Osteocyte (in vitro differentiated cells): ENCODE data around the gene BHMT2. TPM values are rescaled to one million over a fixed set of nuclear protein-coding genes. Genes with fewer than 3 reads are reported as not detected.

Experiments used
- DNase-seq: peaks from one replicate; pipeline ENCODE4 v3.0.0; 2021; ENCODE audit warnings: mixed read lengths; ENCODE audit not compliant: unreplicated experiment; ENCODE audit errors: extremely low spot score
- H3K27ac Mint-ChIP-seq: one replicate; pipeline ENCODE4 v1.8.0; 2021; ENCODE audit warnings: mild to moderate bottlenecking, mixed read lengths; ENCODE audit not compliant: unreplicated experiment
- H3K27me3 Mint-ChIP-seq: one replicate; pipeline ENCODE4 v1.8.0; 2021; ENCODE audit warnings: mixed read lengths; ENCODE audit not compliant: unreplicated experiment
- H3K36me3 Mint-ChIP-seq: one replicate; pipeline ENCODE4 v1.8.0; 2021; ENCODE audit warnings: mixed read lengths; ENCODE audit not compliant: unreplicated experiment
- H3K4me1 Mint-ChIP-seq: one replicate; pipeline ENCODE4 v1.8.0; 2021; ENCODE audit warnings: mixed read lengths; ENCODE audit not compliant: unreplicated experiment
- H3K4me3 Mint-ChIP-seq: one replicate; pipeline ENCODE4 v1.8.0; 2021; ENCODE audit warnings: mild to moderate bottlenecking, moderate library complexity, mixed read lengths; ENCODE audit not compliant: unreplicated experiment
- H3K9me3 Mint-ChIP-seq: one replicate; pipeline ENCODE4 v1.8.0; 2021; ENCODE audit warnings: mixed read lengths; ENCODE audit not compliant: unreplicated experiment
- CTCF ChIP-seq: fragments of 200-600 bp; sonication (generic); IDR thresholded peaks from 2 replicates; pipeline ENCODE4 v1.5.0; 2021; ENCODE audit warnings: antibody characterized with exemption, mild to moderate bottlenecking, moderate library complexity
- long read RNA-seq: library from polyadenylated mRNA; unstranded; transcript quantifications from one replicate; pipeline ENCODE4 v2.0.0, GENCODE V29; 2021
- total RNA-seq: library from RNA; stranded (reverse); gene quantifications from 2 replicates; pipeline ENCODE4 v1.2.1, GENCODE V29; 2021

Gene BHMT2
- not detected in 2 replicates for total RNA-seq
- long read RNA-seq, result 0 reads

- no peaks in the 10 kb centered on the region for H3K36me3 Mint-ChIP-seq
- no peaks in the 10 kb centered on the region for H3K4me1 Mint-ChIP-seq
- no peak for DNase-seq
- TF ChIP-seq CTCF, result no peak
- peaks cover 3% of the 10 kb centered on the region for H3K27me3 Mint-ChIP-seq
- no peak within 1 kb of the TSS for H3K27ac Mint-ChIP-seq
- no peak within 1 kb of the TSS for H3K4me3 Mint-ChIP-seq
- peaks cover 3% of the 10 kb centered on the region for H3K9me3 Mint-ChIP-seq
Observed at GRCh38 chr5:79069488-79070349, at the start of gene BHMT2, which contains the start of gene DMGDH. TSS of gene BHMT2 (plus strand) at chr5:79069767. CDS start at chr5:79069783, 16 bp downstream. TSS of gene DMGDH (minus strand) at chr5:79069674. CDS start at chr5:79069620, 54 bp downstream.

DNA sequence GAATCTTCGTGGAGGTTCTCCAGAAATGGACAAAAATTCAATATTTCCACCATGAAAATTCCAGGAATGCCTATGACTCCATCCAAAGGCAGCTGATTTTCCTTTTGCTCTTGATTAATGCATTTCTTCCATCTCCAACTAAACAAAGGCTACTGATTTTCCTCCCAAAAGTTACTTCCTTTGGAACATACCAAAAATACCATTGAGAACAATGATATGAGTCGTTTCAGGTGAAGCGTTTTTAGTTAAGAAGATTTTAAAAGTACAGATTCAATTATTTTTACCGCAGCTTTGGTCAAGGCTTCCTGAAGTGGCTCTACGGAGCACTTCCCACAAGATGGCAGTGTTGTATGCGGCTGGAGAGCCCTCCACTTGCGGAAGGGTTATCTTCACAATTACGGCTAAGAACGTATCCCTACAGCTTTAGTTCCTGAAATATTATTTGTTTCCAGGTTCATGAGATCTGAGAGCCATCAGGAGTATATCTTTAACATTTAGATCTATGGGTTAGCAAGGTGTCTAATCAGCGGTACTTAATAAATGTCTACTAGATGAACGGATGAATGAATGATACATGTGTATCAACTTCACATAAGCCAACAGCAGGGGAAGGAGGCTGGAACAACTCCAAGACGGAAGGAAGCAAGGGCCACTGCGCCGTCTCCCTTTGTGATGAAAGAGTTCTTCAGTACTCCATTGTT, 48.6 kb upstream of the BHMT2 start:
- H3K4me1 Mint-ChIP-seq, result peaks cover 19% of the 10 kb centered on the region
- no peak for DNase-seq
- H3K4me3 Mint-ChIP-seq, result peak overlapping the region; percentile 62
- no peaks in the 10 kb centered on the region for H3K36me3 Mint-ChIP-seq
- H3K27ac Mint-ChIP-seq, result peak overlapping the region; percentile 64
- TF ChIP-seq CTCF, result peak; percentile 93
- H3K27me3 Mint-ChIP-seq, result peaks cover 15% of the 10 kb centered on the region
- H3K9me3 Mint-ChIP-seq, result no peaks in the 10 kb centered on the region

DNA sequence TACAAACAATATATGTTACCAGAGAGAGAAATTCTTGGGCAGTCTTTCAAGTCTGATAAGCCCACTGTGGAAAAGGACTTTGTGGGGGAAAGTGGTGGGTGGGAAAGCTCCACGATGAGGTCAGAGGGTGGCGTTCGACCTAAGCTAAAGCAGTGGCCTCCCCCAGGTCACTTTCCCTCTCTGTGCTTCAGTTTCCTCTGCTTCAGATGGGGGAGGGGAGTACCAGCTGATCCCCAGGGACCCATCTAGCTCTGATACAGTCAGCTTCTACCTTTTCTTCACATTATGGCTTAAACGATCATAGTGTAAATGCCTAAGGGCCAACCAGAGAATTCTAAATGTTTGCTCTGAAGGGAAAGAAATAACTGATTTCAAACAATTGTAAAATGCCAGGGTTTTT, 47.8 kb upstream of the BHMT2 start:
- Mint-ChIP-seq H3K36me3 (no peaks in the 10 kb centered on the region), H3K27ac (no peak overlapping the region), H3K4me3 (no peak overlapping the region), H3K27me3 (peaks cover 12% of the 10 kb centered on the region), H3K4me1 (peaks cover 19% of the 10 kb centered on the region), H3K9me3 (no peaks in the 10 kb centered on the region)
- DNase-seq, result no peak
- no peak for TF ChIP-seq CTCF

DNA sequence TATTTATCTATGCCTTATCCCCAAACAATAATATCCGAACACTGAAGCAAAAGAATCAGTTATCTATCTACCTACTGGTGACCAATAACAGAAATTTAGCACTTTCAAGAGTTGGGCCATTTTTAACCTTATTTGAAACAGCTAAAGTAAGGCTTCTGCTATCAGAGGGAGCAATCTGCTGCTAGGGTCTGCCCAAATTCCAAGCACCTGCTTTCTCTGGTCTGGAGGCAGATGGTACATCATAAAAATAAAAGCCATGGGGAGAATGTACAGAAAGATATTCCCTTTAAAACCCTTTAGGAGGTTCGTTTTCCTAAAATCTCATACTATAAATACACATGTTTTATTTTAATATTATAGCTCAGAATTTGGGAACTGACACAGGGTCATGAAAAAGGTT, 46.8 kb upstream of the BHMT2 start:
- no peak for DNase-seq
- H3K27ac Mint-ChIP-seq, result no peak overlapping the region
- no peak for TF ChIP-seq CTCF
- peaks cover 19% of the 10 kb centered on the region for H3K4me1 Mint-ChIP-seq
- no peak overlapping the region for H3K4me3 Mint-ChIP-seq
- no peaks in the 10 kb centered on the region for H3K9me3 Mint-ChIP-seq
- no peaks in the 10 kb centered on the region for H3K36me3 Mint-ChIP-seq
- H3K27me3 Mint-ChIP-seq, result peaks cover 16% of the 10 kb centered on the region

GRCh38 chr5:79023348-79023747, 46.2 kb upstream of the BHMT2 start:
- no peak for DNase-seq
- no peak overlapping the region for H3K4me3 Mint-ChIP-seq
- TF ChIP-seq CTCF, result no peak
- no peaks in the 10 kb centered on the region for H3K36me3 Mint-ChIP-seq
- peaks cover 19% of the 10 kb centered on the region for H3K4me1 Mint-ChIP-seq
- H3K27ac Mint-ChIP-seq, result no peak overlapping the region
- peaks cover 16% of the 10 kb centered on the region for H3K27me3 Mint-ChIP-seq
- H3K9me3 Mint-ChIP-seq, result no peaks in the 10 kb centered on the region
